ENCODE results near the gene EPB41L5. TPM values are rescaled to one million over a fixed set of nuclear protein-coding genes. Genes with fewer than 3 reads are reported as not detected.

EPB41L5 gene
- total and polyA plus RNA-seq, 12 donors, result 3.8 to 18.8 (median 13.1) TPM

DNA sequence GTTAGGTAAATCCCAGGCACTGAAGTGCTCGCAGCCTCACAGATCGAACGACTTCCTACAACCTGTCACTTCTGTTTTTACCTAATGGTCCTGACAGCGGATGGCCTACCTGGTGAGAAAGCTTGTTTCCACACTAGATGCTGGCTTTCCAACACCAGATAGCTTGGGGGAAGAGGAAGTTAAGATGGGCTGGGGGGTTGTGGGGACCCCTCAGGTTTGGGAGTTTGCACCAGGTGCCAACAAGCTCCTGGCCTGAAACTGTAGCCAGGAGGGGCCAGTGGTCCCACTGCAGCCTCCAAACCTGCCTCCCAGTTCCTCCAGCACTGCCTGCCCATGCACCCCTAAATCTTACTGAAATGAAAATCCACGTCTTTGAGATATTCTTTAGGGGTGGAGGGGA lies 206.4 kb downstream of the EPB41L5 start:
- ATAC-seq (no peak), DNase-seq (no peak)
- Histone ChIP-seq H3K4me1 (peaks cover 5 to 40% (median 27%) of the 10 kb centered on the region in 9 donors), H3K9me3 (peaks cover 0 to 20% (median 0%) of the 10 kb centered on the region in 11 donors), H3K27ac (no peak overlapping the region), H3K4me3 (no peak overlapping the region), H3K27me3 (no peaks in the 10 kb centered on the region), H3K36me3 (peaks cover 0 to 27% (median 0%) of the 10 kb centered on the region in 9 donors)
- intact Hi-C loops (cut with DNase I), result no loop called here
- TF ChIP-seq, protein P1, sequence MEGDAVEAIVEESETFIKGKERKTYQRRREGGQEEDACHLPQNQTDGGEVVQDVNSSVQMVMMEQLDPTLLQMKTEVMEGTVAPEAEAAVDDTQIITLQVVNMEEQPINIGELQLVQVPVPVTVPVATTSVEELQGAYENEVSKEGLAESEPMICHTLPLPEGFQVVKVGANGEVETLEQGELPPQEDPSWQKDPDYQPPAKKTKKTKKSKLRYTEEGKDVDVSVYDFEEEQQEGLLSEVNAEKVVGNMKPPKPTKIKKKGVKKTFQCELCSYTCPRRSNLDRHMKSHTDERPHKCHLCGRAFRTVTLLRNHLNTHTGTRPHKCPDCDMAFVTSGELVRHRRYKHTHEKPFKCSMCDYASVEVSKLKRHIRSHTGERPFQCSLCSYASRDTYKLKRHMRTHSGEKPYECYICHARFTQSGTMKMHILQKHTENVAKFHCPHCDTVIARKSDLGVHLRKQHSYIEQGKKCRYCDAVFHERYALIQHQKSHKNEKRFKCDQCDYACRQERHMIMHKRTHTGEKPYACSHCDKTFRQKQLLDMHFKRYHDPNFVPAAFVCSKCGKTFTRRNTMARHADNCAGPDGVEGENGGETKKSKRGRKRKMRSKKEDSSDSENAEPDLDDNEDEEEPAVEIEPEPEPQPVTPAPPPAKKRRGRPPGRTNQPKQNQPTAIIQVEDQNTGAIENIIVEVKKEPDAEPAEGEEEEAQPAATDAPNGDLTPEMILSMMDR (IDR thresholded peaks at IDR 0.05), result no peak
- 96 to 98% methylated on average over 5 of the region's 5 CpGs for WGBS, 2 donors

DNA sequence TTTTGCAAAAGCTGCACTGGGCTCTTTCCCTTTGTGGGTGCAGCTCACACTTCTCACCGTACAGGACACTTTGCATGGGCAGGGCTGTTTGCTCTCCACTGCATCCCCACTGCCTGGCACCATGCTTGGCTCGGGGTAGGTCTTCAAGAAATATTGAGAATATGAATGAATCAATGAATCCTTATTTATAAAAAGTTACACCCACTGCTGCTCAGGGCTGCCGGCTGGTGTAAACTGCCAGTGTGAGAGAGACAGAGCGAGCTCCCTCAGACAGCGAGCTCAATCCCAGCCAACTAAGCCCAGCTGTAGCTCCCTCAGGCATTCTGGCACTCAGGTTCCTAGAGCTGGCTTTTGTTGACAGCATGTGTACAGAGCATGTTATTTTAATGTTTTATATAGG lies 206.9 kb downstream of the EPB41L5 start:
- intact Hi-C loops (cut with DNase I), result loop anchor here in 3 of 10 donors (5.0 to 10.0 kb wide), 2 partner anchors 93 to 95 kb away; no protein-coding TSS in a partner anchor

DNA sequence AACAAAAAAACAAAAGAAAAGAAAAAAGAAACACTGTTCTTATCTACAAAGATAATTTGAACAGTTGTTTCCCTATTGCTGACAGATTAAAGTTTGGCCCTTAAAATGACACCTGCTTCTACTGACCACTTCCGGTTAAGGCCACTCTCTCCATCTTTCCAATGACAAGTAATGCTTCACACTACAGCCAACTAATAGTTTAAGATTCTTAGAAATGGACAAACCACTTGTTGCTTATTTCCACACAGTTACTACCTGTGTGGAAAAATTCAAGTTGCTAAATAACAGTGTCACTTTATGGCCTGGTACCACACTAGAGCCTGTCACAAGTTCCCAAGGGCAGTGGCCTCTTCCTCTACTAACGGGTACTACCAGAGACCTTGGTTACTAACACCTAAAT lies 207.9 kb downstream of the EPB41L5 start:
- no peaks in the 10 kb centered on the region for H3K27me3 ChIP-seq
- H3K4me3 ChIP-seq, result no peak overlapping the region
- intact Hi-C loops (cut with DNase I), result loop anchor here in 3 of 10 donors (5.0 to 10.0 kb wide), 2 partner anchors 92 to 94 kb away; no protein-coding TSS in a partner anchor
- DNase-seq (no peak), ATAC-seq (no peak)
- peaks cover 0 to 18% (median 0%) of the 10 kb centered on the region in 11 donors for H3K9me3 ChIP-seq
- peaks cover 0 to 27% (median 0%) of the 10 kb centered on the region in 9 donors for H3K36me3 ChIP-seq
- H3K4me1 ChIP-seq, result peaks cover 5 to 43% (median 34%) of the 10 kb centered on the region in 9 donors
- TF ChIP-seq, protein P1 (IDR thresholded peaks at IDR 0.05), result no peak
- 73 to 86% methylated on average over 2 of the region's 2 CpGs for WGBS, 2 donors
- no peak overlapping the region for H3K27ac ChIP-seq

More for the DNA sequence above, 206.9 kb downstream of the EPB41L5 start:
- TF ChIP-seq, protein P1 (IDR thresholded peaks at IDR 0.05), result no peak
- Histone ChIP-seq H3K36me3 (peaks cover 0 to 27% (median 0%) of the 10 kb centered on the region in 9 donors), H3K4me3 (no peak overlapping the region), H3K27ac (no peak overlapping the region), H3K27me3 (no peaks in the 10 kb centered on the region), H3K4me1 (peaks cover 5 to 43% (median 32%) of the 10 kb centered on the region in 9 donors), H3K9me3 (peaks cover 0 to 20% (median 0%) of the 10 kb centered on the region in 11 donors)
- DNase-seq (no peak), ATAC-seq (no peak)
- 87% methylated on average over 5 of the region's 5 CpGs for WGBS, 2 donors

DNA sequence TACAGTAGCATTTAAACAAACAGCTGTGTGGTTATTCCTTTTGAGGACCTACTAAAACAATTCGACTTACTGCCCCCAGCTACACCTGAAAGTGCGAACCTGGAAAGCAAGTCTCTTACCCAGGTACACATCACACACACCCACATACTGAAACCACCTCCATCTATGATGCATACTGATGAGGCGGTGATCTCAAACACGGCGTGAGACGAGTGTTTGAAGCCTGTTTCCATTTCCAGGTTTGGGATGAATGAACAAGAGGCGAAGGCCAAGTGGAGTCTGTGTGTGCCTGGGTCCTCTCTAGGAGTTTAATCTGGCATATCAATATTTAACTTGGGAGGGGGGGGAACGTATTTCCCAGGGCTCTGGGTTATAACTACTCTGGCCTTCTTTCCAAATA lies 208.7 kb downstream of the EPB41L5 start:
- DNase-seq, result no peak
- intact Hi-C loops (cut with DNase I), result loop anchor here in 4 of 10 donors (2.0 to 10.0 kb wide), 3 partner anchors 31 to 93 kb away; partner anchors contain the start of gene RALB (in 1 of the 4)
- Histone ChIP-seq H3K4me3 (no peak overlapping the region), H3K9me3 (peaks cover 0 to 13% (median 0%) of the 10 kb centered on the region in 11 donors), H3K36me3 (peaks cover 0 to 27% (median 0%) of the 10 kb centered on the region in 9 donors), H3K27ac (no peak overlapping the region), H3K27me3 (no peaks in the 10 kb centered on the region), H3K4me1 (peaks cover 5 to 43% (median 34%) of the 10 kb centered on the region in 9 donors)
- TF ChIP-seq, protein P1 (IDR thresholded peaks at IDR 0.05), result no peak
- 99% methylated on average over 8 of the region's 8 CpGs for WGBS, 2 donors
- ATAC-seq, result no peak

Measured in heart right ventricle (tissue), 16 donors.